ENCODE results near the gene CUL7. TPM values are rescaled to one million over a fixed set of nuclear protein-coding genes. Genes with fewer than 3 reads are reported as not detected.
A peak's percentile ranks its signal among the peaks of the same experiment; 100 is the strongest.

The CUL7 gene
- total and polyA plus RNA-seq, 9 of the 15 experiments (the other 6 are each of a cell fraction or from before 2014, with no cell fraction given): 0.44 to 20.1 (median 8.6) TPM

- Histone ChIP-seq H3K4me3 (no peak overlapping the region), H3K4me2 (ENCODE audit: insufficient read depth, low read length) (peak overlapping the region; percentile 20; the same call in 1 of the 2 replicates)
- BruUV-seq (replicated peaks): no TSS peak
These were observed 21.4 kb upstream of the CUL7 start for GRCh38 chr6:43074847-43075669.

GRCh38 chr6:43070028-43070632 lies 16.5 kb upstream of the CUL7 start:
- in situ Hi-C loops (cut with MboI): no loop called here
- no TSS peak for BruUV-seq (replicated peaks)
- no peaks in the 10 kb centered on the region for H3K4me1 ChIP-seq (replicated peaks in 1 of 2; ENCODE audit: control insufficient read depth in 2 of 2, insufficient read depth in 2 of 2, low read length in 2 of 2)
- H3K9me3 ChIP-seq (replicated peaks; ENCODE audit: control insufficient read depth, insufficient read depth, low read depth, low read length): no peaks in the 10 kb centered on the region
- no peak overlapping the region for H2AFZ ChIP-seq (ENCODE audit: low read depth, low read length)
- H3K79me2 ChIP-seq (ENCODE audit: control insufficient read depth, insufficient read depth, low read length): no peaks in the 10 kb centered on the region
- intact Hi-C loops (cut with micrococcal nuclease): loop anchor here (1.0 to 2.0 kb wide), 3 partner anchors 59 to 169 kb away; no protein-coding TSS in a partner anchor
- ATAC-seq (peak; percentile 91), DNase-seq (ENCODE audit: extremely low read depth in 1 of 4, low spot score in 3 of 4) (peak; percentile 51 to 85 (median 68)), FAIRE-seq (peak; percentile 93)
- H3K4me3 ChIP-seq: no peak overlapping the region
- no peaks in the 10 kb centered on the region for H3K36me3 ChIP-seq (ENCODE audit: control insufficient read depth, insufficient read depth, low read length)
- H3K4me2 ChIP-seq (ENCODE audit: insufficient read depth, low read length): no peak overlapping the region
- WGBS (ENCODE audit: insufficient coverage, low coverage, missing lambda C conversion rate): 10% methylated on average over 6 of the region's 6 CpGs
- H3K9ac ChIP-seq (ENCODE audit: insufficient read depth in 1 of 2, low read depth in 2 of 2, low read length in 2 of 2): no peak overlapping the region
- H4K20me1 ChIP-seq (replicated peaks; ENCODE audit: control insufficient read depth, insufficient read depth, low read length): no peaks in the 10 kb centered on the region
- CTCF ChIA-PET (ENCODE audit: low intra/inter-chr PET ratio): interaction anchor here (0.6 to 1.8 kb wide), 8 partner anchors 17 to 1406 kb away, joined by 3 to 22 read pairs (median 5); partner anchors contain the start of gene CUL7
- no peaks in the 10 kb centered on the region for H3K9me1 ChIP-seq (ENCODE audit: control insufficient read depth, insufficient read depth, low read length)
- H3K27me3 ChIP-seq (ENCODE audit: control insufficient read depth in 2 of 2, insufficient read depth in 2 of 2, low read length in 2 of 2): no peaks in the 10 kb centered on the region
- POLR2A ChIA-PET: interaction anchor here (1.1 kb wide), 1 partner anchor 11 kb away, joined by 6 read pairs; the partner anchor contains the start of genes KLC4 and MRPL2
- H3K27ac ChIP-seq (ENCODE audit: extremely low read depth, low read depth, low read length): no peak overlapping the region

More at GRCh38 chr6:43074847-43075669, 21.4 kb upstream of the CUL7 start:
- POLR2A ChIA-PET: interaction anchor here (0.5 to 1.2 kb wide), 4 partner anchors 9 to 533 kb away, joined by 3 to 4 read pairs (median 4); no protein-coding TSS in a partner anchor
- FAIRE-seq: no peak
- no peak overlapping the region for H3K27ac ChIP-seq (ENCODE audit: extremely low read depth, low read depth, low read length)
- 0 out of 2 replicates have a peak, but pooled peaks cover 2% of the 10 kb centered on the region for H4K20me1 ChIP-seq (replicated peaks; ENCODE audit: control insufficient read depth, insufficient read depth, low read length)
- WGBS (ENCODE audit: insufficient coverage, low coverage, missing lambda C conversion rate): 38% methylated on average over 6 of the region's 6 CpGs
- peak in 1 of 4 experiments; percentile 38 for DNase-seq (ENCODE audit: extremely low read depth in 1 of 4, low spot score in 3 of 4)
- H2AFZ ChIP-seq (ENCODE audit: low read depth, low read length): peak overlapping the region; percentile 15; the same call in 1 of the 2 replicates
- H3K9me3 ChIP-seq (replicated peaks; ENCODE audit: control insufficient read depth, insufficient read depth, low read depth, low read length): no peaks in the 10 kb centered on the region
- peaks cover 0 to 19% of the 10 kb centered on the region in 2 experiments; a peak in 3 of 5 replicates for H3K4me1 ChIP-seq (replicated peaks in 1 of 2; ENCODE audit: control insufficient read depth in 2 of 2, insufficient read depth in 2 of 2, low read length in 2 of 2)
- H3K27me3 ChIP-seq (ENCODE audit: control insufficient read depth in 2 of 2, insufficient read depth in 2 of 2, low read length in 2 of 2): peaks cover 2 to 8% of the 10 kb centered on the region in 2 experiments; a peak in 2 of 5 replicates
- no peak for TF ChIP-seq HDAC2 (IDR thresholded peaks at IDR 0.05)
- TF ChIP-seq RB1 (IDR thresholded peaks at IDR 0.05; ENCODE audit: low read depth): no peak
- TF ChIP-seq EGR1 (conservative IDR thresholded peaks at IDR 0.05): peak; percentile 69
- no peak for TF ChIP-seq CC2D1A (IDR thresholded peaks at IDR 0.05)
- no peak for TF ChIP-seq STAT5A (IDR thresholded peaks at IDR 0.05; ENCODE audit: borderline replicate concordance, low read length)
- no peaks in the 10 kb centered on the region for H3K36me3 ChIP-seq (ENCODE audit: control insufficient read depth, insufficient read depth, low read length)
- H3K9ac ChIP-seq (ENCODE audit: insufficient read depth in 1 of 2, low read depth in 2 of 2, low read length in 2 of 2): peak overlapping the region in 1 of 2 experiments; percentile 0; a peak in 1 of 4 replicates
- ATAC-seq: peak; percentile 5; the same call in 1 of the 3 replicates
- no peaks in the 10 kb centered on the region for H3K79me2 ChIP-seq (ENCODE audit: control insufficient read depth, insufficient read depth, low read length)
- in situ Hi-C loops (cut with MboI) (no loop called here), intact Hi-C loops (cut with micrococcal nuclease) (no loop called here)
- CTCF ChIA-PET (ENCODE audit: low intra/inter-chr PET ratio): no interaction called here
- H3K9me1 ChIP-seq (ENCODE audit: control insufficient read depth, insufficient read depth, low read length): no peaks in the 10 kb centered on the region
